ENCODE results near the gene PRR23E. TPM values are rescaled to one million over a fixed set of nuclear protein-coding genes. Genes with fewer than 3 reads are reported as not detected.

Gene PRR23E
- total RNA-seq, 1 donor from 2014 or later = not detected

GRCh38 chr3:127209155-127209839 lies 16.4 kb downstream of the PRR23E start:
- Histone ChIP-seq H3K36me3 (no peaks in the 10 kb centered on the region), H3K27ac (no peak overlapping the region), H3K4me1 (no peaks in the 10 kb centered on the region), H3K9me3 (no peaks in the 10 kb centered on the region), H3K27me3 (ENCODE audit: low read depth) (peaks cover 6% of the 10 kb centered on the region), H3K4me3 (no peak overlapping the region)
- ATAC-seq (no peak), DNase-seq (no peak)
- TF ChIP-seq, protein P1, sequence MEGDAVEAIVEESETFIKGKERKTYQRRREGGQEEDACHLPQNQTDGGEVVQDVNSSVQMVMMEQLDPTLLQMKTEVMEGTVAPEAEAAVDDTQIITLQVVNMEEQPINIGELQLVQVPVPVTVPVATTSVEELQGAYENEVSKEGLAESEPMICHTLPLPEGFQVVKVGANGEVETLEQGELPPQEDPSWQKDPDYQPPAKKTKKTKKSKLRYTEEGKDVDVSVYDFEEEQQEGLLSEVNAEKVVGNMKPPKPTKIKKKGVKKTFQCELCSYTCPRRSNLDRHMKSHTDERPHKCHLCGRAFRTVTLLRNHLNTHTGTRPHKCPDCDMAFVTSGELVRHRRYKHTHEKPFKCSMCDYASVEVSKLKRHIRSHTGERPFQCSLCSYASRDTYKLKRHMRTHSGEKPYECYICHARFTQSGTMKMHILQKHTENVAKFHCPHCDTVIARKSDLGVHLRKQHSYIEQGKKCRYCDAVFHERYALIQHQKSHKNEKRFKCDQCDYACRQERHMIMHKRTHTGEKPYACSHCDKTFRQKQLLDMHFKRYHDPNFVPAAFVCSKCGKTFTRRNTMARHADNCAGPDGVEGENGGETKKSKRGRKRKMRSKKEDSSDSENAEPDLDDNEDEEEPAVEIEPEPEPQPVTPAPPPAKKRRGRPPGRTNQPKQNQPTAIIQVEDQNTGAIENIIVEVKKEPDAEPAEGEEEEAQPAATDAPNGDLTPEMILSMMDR (IDR thresholded peaks at IDR 0.05) = no peak
- intact Hi-C loops (cut with DNase I) = no loop called here

- DNase-seq (no peak), ATAC-seq (no peak)
- intact Hi-C loops (cut with DNase I) = no loop called here
Measured at GRCh38 chr3:127209840-127210653, 17.1 kb downstream of the PRR23E start.

GRCh38 chr3:127210654-127210943 lies 17.7 kb downstream of the PRR23E start:
- no peak for ATAC-seq
- Histone ChIP-seq H3K4me3 (no peak overlapping the region), H3K4me1 (no peaks in the 10 kb centered on the region), H3K27me3 (ENCODE audit: low read depth) (peaks cover 6% of the 10 kb centered on the region), H3K36me3 (no peaks in the 10 kb centered on the region), H3K27ac (no peak overlapping the region), H3K9me3 (no peaks in the 10 kb centered on the region)
- intact Hi-C loops (cut with DNase I) = no loop called here
- TF ChIP-seq, protein P1 (IDR thresholded peaks at IDR 0.05) = no peak
- no peak for DNase-seq

More at GRCh38 chr3:127209840-127210653, 17.1 kb downstream of the PRR23E start:
- Histone ChIP-seq H3K4me1 (no peaks in the 10 kb centered on the region), H3K27ac (no peak overlapping the region), H3K36me3 (no peaks in the 10 kb centered on the region), H3K9me3 (no peaks in the 10 kb centered on the region), H3K27me3 (ENCODE audit: low read depth) (peaks cover 6% of the 10 kb centered on the region), H3K4me3 (no peak overlapping the region)
- TF ChIP-seq, protein P1 (IDR thresholded peaks at IDR 0.05) = no peak

DNA sequence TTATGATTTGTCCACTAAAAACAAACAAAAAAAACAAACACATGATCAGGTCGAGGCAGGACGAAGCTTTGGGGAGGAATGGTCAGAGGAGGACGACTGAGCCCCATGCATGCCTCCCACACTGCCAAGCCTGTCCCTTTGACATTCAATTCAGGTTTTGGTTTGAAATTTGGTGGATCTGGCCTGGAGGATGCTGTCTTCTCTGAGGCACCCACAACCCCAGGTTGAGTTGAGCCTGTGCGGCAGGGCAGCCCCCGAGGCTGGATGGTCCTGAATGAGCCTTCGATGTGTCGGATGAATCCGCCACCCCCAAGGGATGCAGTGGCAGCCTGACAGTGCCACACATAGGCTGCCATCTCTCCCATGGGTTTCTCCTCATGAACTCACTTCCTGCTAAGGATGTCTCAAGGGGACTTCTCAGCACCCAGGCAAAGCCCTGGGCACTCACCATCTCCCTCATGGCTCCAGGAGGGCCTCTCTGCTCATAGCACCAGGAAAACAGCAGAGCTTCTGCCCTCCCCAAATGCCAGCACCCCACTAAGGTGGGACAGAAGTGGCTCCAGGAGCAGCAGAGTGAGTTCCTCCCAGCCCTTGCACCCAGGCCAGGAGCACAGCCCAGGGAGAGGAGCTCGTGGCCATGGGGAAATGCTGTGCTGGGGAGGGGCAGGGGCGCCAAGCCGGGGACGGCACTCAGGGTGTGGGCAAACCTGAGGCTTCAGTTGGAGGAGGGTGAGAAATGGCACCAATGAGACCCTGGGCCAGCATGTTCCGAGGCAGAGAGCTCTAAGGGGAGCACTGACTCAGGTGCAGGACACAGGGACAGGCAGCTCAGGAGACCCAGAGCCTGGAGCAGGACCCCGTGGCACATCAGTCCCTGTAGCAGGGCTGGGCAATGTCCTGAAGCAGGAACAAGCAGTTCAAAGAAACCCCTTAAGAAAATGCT lies 18.5 kb downstream of the PRR23E start:
- TF ChIP-seq, protein P1 (IDR thresholded peaks at IDR 0.05) = no peak
- intact Hi-C loops (cut with DNase I) = no loop called here

GRCh38 chr3:127212231-127212630 lies 19.3 kb downstream of the PRR23E start:
- TF ChIP-seq, protein P1 (IDR thresholded peaks at IDR 0.05) = no peak
- Histone ChIP-seq H3K9me3 (no peaks in the 10 kb centered on the region), H3K27me3 (ENCODE audit: low read depth) (peaks cover 6% of the 10 kb centered on the region), H3K27ac (no peak overlapping the region), H3K36me3 (no peaks in the 10 kb centered on the region), H3K4me1 (no peaks in the 10 kb centered on the region), H3K4me3 (no peak overlapping the region)
- DNase-seq = no peak
- intact Hi-C loops (cut with DNase I) = no loop called here
- no peak for ATAC-seq

More for the DNA sequence above, 18.5 kb downstream of the PRR23E start:
- Histone ChIP-seq H3K9me3 (no peaks in the 10 kb centered on the region), H3K4me1 (no peaks in the 10 kb centered on the region), H3K36me3 (no peaks in the 10 kb centered on the region), H3K27me3 (ENCODE audit: low read depth) (peaks cover 6% of the 10 kb centered on the region), H3K27ac (no peak overlapping the region), H3K4me3 (no peak overlapping the region)
- no peak for ATAC-seq
- DNase-seq = no peak

All from lower lobe of right lung (tissue), 2 donors.